AG10803 (cell line): ENCODE data around the gene ZNRF1.

Experiments used
- DNase-seq: peaks from one replicate; pipeline ENCODE4 v3.0.0; 2010; ENCODE audit warnings: low read depth
- H3K4me3 ChIP-seq: 2 replicates; pipeline ENCODE4 v1.5.1; 2011; ENCODE audit warnings: mild to moderate bottlenecking, low read length, control low read depth
- TF ChIP-seq, protein P1 (sequence below): conservative IDR thresholded peaks from 2 replicates; pipeline ENCODE4 v1.5.1; 2011; ENCODE audit warnings: mild to moderate bottlenecking, low read length, control low read depth, inconsistent platforms

The ZNRF1 gene

DNA sequence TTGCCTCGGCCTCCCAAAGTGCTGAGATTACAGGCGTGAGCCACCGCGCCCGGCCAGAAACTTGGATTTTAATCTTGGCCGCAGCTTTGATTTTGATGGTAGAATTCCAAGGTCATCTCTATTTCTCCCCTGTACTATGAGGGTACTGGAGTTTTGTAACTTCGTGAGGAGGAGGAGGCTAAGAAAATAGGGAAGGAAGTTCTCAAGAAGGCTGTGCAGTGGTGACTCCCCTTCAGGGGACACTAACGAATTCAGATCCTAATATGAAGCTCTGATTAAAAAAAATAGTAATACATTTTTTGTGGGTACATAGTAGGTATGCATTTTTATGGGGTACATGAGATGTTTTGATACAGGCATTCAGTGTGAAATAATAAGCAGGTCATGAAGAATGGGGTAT lies 61.9 kb downstream of the ZNRF1 start:
- no peak for DNase-seq
- TF ChIP-seq, protein P1, sequence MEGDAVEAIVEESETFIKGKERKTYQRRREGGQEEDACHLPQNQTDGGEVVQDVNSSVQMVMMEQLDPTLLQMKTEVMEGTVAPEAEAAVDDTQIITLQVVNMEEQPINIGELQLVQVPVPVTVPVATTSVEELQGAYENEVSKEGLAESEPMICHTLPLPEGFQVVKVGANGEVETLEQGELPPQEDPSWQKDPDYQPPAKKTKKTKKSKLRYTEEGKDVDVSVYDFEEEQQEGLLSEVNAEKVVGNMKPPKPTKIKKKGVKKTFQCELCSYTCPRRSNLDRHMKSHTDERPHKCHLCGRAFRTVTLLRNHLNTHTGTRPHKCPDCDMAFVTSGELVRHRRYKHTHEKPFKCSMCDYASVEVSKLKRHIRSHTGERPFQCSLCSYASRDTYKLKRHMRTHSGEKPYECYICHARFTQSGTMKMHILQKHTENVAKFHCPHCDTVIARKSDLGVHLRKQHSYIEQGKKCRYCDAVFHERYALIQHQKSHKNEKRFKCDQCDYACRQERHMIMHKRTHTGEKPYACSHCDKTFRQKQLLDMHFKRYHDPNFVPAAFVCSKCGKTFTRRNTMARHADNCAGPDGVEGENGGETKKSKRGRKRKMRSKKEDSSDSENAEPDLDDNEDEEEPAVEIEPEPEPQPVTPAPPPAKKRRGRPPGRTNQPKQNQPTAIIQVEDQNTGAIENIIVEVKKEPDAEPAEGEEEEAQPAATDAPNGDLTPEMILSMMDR: no peak
- H3K4me3 ChIP-seq: no peak overlapping the region

DNA sequence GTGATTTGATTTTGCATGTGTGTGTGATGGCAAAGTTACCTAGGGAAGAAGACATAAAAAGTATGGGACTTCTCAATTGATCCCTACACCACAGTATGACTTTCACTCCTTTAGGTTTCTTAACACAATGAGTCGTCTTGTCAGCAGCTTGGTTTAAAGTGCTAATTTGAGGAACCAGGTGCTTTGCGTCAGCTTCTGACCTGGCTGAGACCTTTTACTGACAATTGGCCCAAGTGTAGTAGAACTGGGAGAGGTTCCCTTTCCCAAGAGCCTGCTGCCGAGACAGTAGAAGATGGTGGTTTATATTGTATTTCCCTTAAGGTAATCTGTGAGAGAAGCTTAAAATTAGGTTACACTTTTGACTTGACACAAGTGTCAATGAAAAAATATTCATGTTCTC lies 62.8 kb downstream of the ZNRF1 start:
- TF ChIP-seq, protein P1: no peak
- DNase-seq: no peak
- H3K4me3 ChIP-seq: no peak overlapping the region

- TF ChIP-seq, protein P1: no peak
- DNase-seq: no peak
- no peak overlapping the region for H3K4me3 ChIP-seq
These were observed 63.5 kb downstream of the ZNRF1 start for GRCh38 chr16:75062135-75062975.

- TF ChIP-seq, protein P1: no peak
- DNase-seq: no peak
- H3K4me3 ChIP-seq: no peak overlapping the region
These were observed 64.1 kb downstream of the ZNRF1 start for GRCh38 chr16:75062976-75063346.

DNA sequence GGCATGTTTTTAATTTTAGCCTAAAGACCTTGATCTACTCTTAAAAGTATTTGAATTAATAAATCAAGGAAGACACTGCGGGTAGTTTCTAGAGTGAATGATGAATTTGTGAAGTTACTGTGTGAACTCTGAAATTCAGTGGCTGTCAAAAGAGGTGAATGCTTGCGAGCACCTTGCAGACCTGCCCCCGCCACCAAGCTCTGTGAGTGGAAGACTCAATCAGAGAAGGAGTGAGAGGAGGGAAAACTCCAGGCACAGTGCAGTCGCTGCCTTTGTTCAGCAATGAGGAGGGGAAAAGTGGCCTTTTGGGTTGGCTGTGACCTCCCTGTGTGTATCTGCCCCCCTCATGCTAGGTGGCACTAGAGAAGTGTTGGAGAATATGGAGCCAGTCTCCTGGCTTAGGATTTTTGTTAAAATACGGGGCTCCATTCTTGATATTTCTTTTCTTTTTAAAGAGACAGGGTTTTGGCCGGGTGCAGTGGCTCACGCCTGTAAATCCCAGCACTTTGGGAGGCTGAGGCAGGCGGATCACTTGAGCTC lies 64.8 kb downstream of the ZNRF1 start:
- TF ChIP-seq, protein P1: no peak
- DNase-seq: no peak
- H3K4me3 ChIP-seq: no peak overlapping the region

GRCh38 chr16:75064403-75065148 lies 65.8 kb downstream of the ZNRF1 start:
- TF ChIP-seq, protein P1: no peak
- no peak overlapping the region for H3K4me3 ChIP-seq
- no peak for DNase-seq

DNA sequence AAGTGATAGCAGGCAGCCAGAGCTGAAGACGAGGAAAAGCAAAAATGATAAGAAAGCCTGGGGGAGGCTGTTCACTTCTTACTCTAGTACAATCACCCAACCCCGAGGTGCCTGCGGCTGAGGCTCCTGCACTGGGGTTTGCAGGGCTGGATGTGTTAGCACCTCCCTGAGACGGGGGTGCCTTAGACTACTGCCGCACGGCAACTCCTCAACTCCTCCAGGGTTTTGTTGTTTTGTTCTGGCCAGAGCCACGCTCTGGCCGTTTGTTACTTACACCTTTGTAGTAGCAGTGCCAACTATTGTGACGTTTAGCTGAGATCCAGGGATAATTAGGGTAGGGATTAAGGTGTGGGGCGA lies 66.3 kb downstream of the ZNRF1 start:
- DNase-seq: no peak
- TF ChIP-seq, protein P1: no peak
- no peak overlapping the region for H3K4me3 ChIP-seq
